Activated naive CD4-positive, alpha-beta T cell treated with anti-CD3 and anti-CD28 coated beads, Interleukin-2, amount 10 ng/mL, durations not matched to agents 7 days and 5 days (primary cell): ENCODE data around the gene CPNE8.

Source experiments
- CTCF ChIA-PET: fragments of 350-600 bp; sonication (Branson Sonifier 250); formaldehyde crosslinking; loops from one replicate; lab custom pipeline; 2021; ENCODE audit warnings: antibody characterized with exemption; lab: Charles Lee
- DNase-seq: peaks from one replicate; pipeline ENCODE4 v3.0.0-alpha.2; 2020
- H3K27ac Mint-ChIP-seq: one replicate; pipeline ENCODE4 v1.8.0; 2021; ENCODE audit warnings: mild to moderate bottlenecking, moderate library complexity, mixed read lengths
- H3K27me3 Mint-ChIP-seq: one replicate; pipeline ENCODE4 v1.8.0; 2021; ENCODE audit warnings: mild to moderate bottlenecking, mixed read lengths
- H3K36me3 Mint-ChIP-seq: one replicate; pipeline ENCODE4 v1.8.0; 2021; ENCODE audit warnings: mixed read lengths
- H3K4me1 Mint-ChIP-seq: one replicate; pipeline ENCODE4 v1.8.0; 2021; ENCODE audit warnings: mixed read lengths
- H3K4me3 Mint-ChIP-seq: one replicate; pipeline ENCODE4 v1.8.0; 2021; ENCODE audit warnings: mild to moderate bottlenecking, moderate library complexity, mixed read lengths
- H3K9me3 Mint-ChIP-seq: one replicate; pipeline ENCODE4 v1.8.0; 2021; ENCODE audit warnings: mixed read lengths

CPNE8 gene

GRCh38 chr12:38886931-38887330, 18.5 kb downstream of the CPNE8 start:
- no peak for DNase-seq
- Mint-ChIP-seq H3K4me1 (no peaks in the 10 kb centered on the region), H3K36me3 (no peaks in the 10 kb centered on the region), H3K27me3 (no peaks in the 10 kb centered on the region), H3K9me3 (no peaks in the 10 kb centered on the region), H3K4me3 (no peak overlapping the region), H3K27ac (no peak overlapping the region)
- CTCF ChIA-PET, result no interaction called here

GRCh38 chr12:38886064-38886463, 19.3 kb downstream of the CPNE8 start:
- no peaks in the 10 kb centered on the region for H3K9me3 Mint-ChIP-seq
- CTCF ChIA-PET, result no interaction called here
- H3K4me1 Mint-ChIP-seq, result no peaks in the 10 kb centered on the region
- no peaks in the 10 kb centered on the region for H3K27me3 Mint-ChIP-seq
- no peaks in the 10 kb centered on the region for H3K36me3 Mint-ChIP-seq
- H3K27ac Mint-ChIP-seq, result no peak overlapping the region
- no peak overlapping the region for H3K4me3 Mint-ChIP-seq
- no peak for DNase-seq

- Mint-ChIP-seq H3K9me3 (no peaks in the 10 kb centered on the region), H3K27me3 (no peaks in the 10 kb centered on the region), H3K27ac (no peak overlapping the region), H3K36me3 (no peaks in the 10 kb centered on the region), H3K4me3 (no peak overlapping the region), H3K4me1 (no peaks in the 10 kb centered on the region)
- no peak for DNase-seq
- CTCF ChIA-PET, result no interaction called here
Measured at GRCh38 chr12:38884666-38885065, 20.7 kb downstream of the CPNE8 start.

- Mint-ChIP-seq H3K9me3 (no peaks in the 10 kb centered on the region), H3K4me1 (no peaks in the 10 kb centered on the region), H3K27ac (no peak overlapping the region), H3K27me3 (no peaks in the 10 kb centered on the region), H3K36me3 (no peaks in the 10 kb centered on the region), H3K4me3 (no peak overlapping the region)
- CTCF ChIA-PET, result interaction anchor here (1.5 kb wide), 1 partner anchor 23 kb away, joined by 6 read pairs; the partner anchor contains the start of gene CPNE8
- no peak for DNase-seq
Measured at GRCh38 chr12:38883629-38884134, 21.7 kb downstream of the CPNE8 start.

GRCh38 chr12:38880288-38880687, 25.1 kb downstream of the CPNE8 start:
- no peaks in the 10 kb centered on the region for H3K9me3 Mint-ChIP-seq
- no peaks in the 10 kb centered on the region for H3K27me3 Mint-ChIP-seq
- no peak overlapping the region for H3K27ac Mint-ChIP-seq
- CTCF ChIA-PET, result no interaction called here
- no peak overlapping the region for H3K4me3 Mint-ChIP-seq
- no peak for DNase-seq
- H3K4me1 Mint-ChIP-seq, result no peaks in the 10 kb centered on the region
- H3K36me3 Mint-ChIP-seq, result no peaks in the 10 kb centered on the region

GRCh38 chr12:38878986-38879385, 26.4 kb downstream of the CPNE8 start:
- no peaks in the 10 kb centered on the region for H3K9me3 Mint-ChIP-seq
- no peaks in the 10 kb centered on the region for H3K4me1 Mint-ChIP-seq
- no peaks in the 10 kb centered on the region for H3K36me3 Mint-ChIP-seq
- no peak overlapping the region for H3K27ac Mint-ChIP-seq
- DNase-seq, result no peak
- CTCF ChIA-PET, result no interaction called here
- H3K4me3 Mint-ChIP-seq, result no peak overlapping the region
- H3K27me3 Mint-ChIP-seq, result no peaks in the 10 kb centered on the region

GRCh38 chr12:38878333-38878705, 27.1 kb downstream of the CPNE8 start:
- Mint-ChIP-seq H3K36me3 (no peaks in the 10 kb centered on the region), H3K4me1 (no peaks in the 10 kb centered on the region), H3K27me3 (no peaks in the 10 kb centered on the region), H3K9me3 (no peaks in the 10 kb centered on the region), H3K4me3 (no peak overlapping the region), H3K27ac (no peak overlapping the region)
- DNase-seq, result no peak
- CTCF ChIA-PET, result no interaction called here

- CTCF ChIA-PET, result no interaction called here
- DNase-seq, result no peak
- Mint-ChIP-seq H3K36me3 (no peaks in the 10 kb centered on the region), H3K27me3 (no peaks in the 10 kb centered on the region), H3K4me1 (no peaks in the 10 kb centered on the region), H3K4me3 (no peak overlapping the region), H3K27ac (no peak overlapping the region), H3K9me3 (no peaks in the 10 kb centered on the region)
Measured at GRCh38 chr12:38875586-38876228, 29.7 kb downstream of the CPNE8 start.

GRCh38 chr12:38872561-38872960, 32.8 kb downstream of the CPNE8 start:
- H3K4me1 Mint-ChIP-seq, result no peaks in the 10 kb centered on the region
- DNase-seq, result no peak
- H3K27ac Mint-ChIP-seq, result no peak overlapping the region
- CTCF ChIA-PET, result no interaction called here
- no peaks in the 10 kb centered on the region for H3K36me3 Mint-ChIP-seq
- H3K27me3 Mint-ChIP-seq, result no peaks in the 10 kb centered on the region
- no peak overlapping the region for H3K4me3 Mint-ChIP-seq
- no peaks in the 10 kb centered on the region for H3K9me3 Mint-ChIP-seq

GRCh38 chr12:38872156-38872555, 33.2 kb downstream of the CPNE8 start:
- CTCF ChIA-PET, result no interaction called here
- no peaks in the 10 kb centered on the region for H3K27me3 Mint-ChIP-seq

GRCh38 chr12:38869036-38869435, 36.4 kb downstream of the CPNE8 start:
- CTCF ChIA-PET, result no interaction called here

More at GRCh38 chr12:38872156-38872555, 33.2 kb downstream of the CPNE8 start:
- no peak overlapping the region for H3K4me3 Mint-ChIP-seq
- H3K9me3 Mint-ChIP-seq, result no peaks in the 10 kb centered on the region
- H3K36me3 Mint-ChIP-seq, result no peaks in the 10 kb centered on the region
- no peak for DNase-seq
- no peaks in the 10 kb centered on the region for H3K4me1 Mint-ChIP-seq
- H3K27ac Mint-ChIP-seq, result no peak overlapping the region

GRCh38 chr12:38850461-38850860, 54.9 kb downstream of the CPNE8 start:
- CTCF ChIA-PET, result no interaction called here
- DNase-seq, result no peak
- H3K27ac Mint-ChIP-seq, result no peak overlapping the region
- no peaks in the 10 kb centered on the region for H3K36me3 Mint-ChIP-seq
- peaks cover 4% of the 10 kb centered on the region for H3K9me3 Mint-ChIP-seq
- no peak overlapping the region for H3K4me3 Mint-ChIP-seq
- H3K27me3 Mint-ChIP-seq, result no peaks in the 10 kb centered on the region
- H3K4me1 Mint-ChIP-seq, result no peaks in the 10 kb centered on the region

More at GRCh38 chr12:38869036-38869435, 36.4 kb downstream of the CPNE8 start:
- no peak for DNase-seq
- Mint-ChIP-seq H3K27ac (no peak overlapping the region), H3K27me3 (no peaks in the 10 kb centered on the region), H3K9me3 (no peaks in the 10 kb centered on the region), H3K4me1 (no peaks in the 10 kb centered on the region), H3K36me3 (no peaks in the 10 kb centered on the region), H3K4me3 (no peak overlapping the region)

- Mint-ChIP-seq H3K27ac (no peak overlapping the region), H3K27me3 (no peaks in the 10 kb centered on the region), H3K4me1 (no peaks in the 10 kb centered on the region), H3K9me3 (peaks cover 2% of the 10 kb centered on the region), H3K36me3 (no peaks in the 10 kb centered on the region), H3K4me3 (no peak overlapping the region)
- DNase-seq, result no peak
- CTCF ChIA-PET, result no interaction called here
Measured at GRCh38 chr12:38847247-38847646, 58.1 kb downstream of the CPNE8 start.

GRCh38 chr12:38844267-38844666, 61.1 kb downstream of the CPNE8 start:
- Mint-ChIP-seq H3K4me3 (no peak overlapping the region), H3K27ac (no peak overlapping the region), H3K36me3 (no peaks in the 10 kb centered on the region), H3K27me3 (no peaks in the 10 kb centered on the region), H3K4me1 (no peaks in the 10 kb centered on the region), H3K9me3 (no peaks in the 10 kb centered on the region)
- DNase-seq, result no peak
- CTCF ChIA-PET, result no interaction called here

GRCh38 chr12:38838056-38838850, 67.1 kb downstream of the CPNE8 start:
- Mint-ChIP-seq H3K4me3 (no peak overlapping the region), H3K9me3 (peaks cover 7% of the 10 kb centered on the region), H3K36me3 (no peaks in the 10 kb centered on the region), H3K27me3 (no peaks in the 10 kb centered on the region), H3K27ac (no peak overlapping the region), H3K4me1 (no peaks in the 10 kb centered on the region)
- CTCF ChIA-PET, result no interaction called here
- no peak for DNase-seq
